Measurements from ENCODE around the gene MATN4. TPM values are rescaled to one million over a fixed set of nuclear protein-coding genes. Genes with fewer than 3 reads are reported as not detected.

Gene MATN4
- total and polyA plus RNA-seq, 4 donors: 0.14 to 0.49 (median 0.35) TPM

GRCh38 chr20:45339799-45340198 is 31.7 kb upstream of the MATN4 start:
- H3K27ac ChIP-seq (ENCODE audit: low read depth in 1 of 2, low read length in 1 of 2): peak overlapping the region; percentile 84 to 89

DNA sequence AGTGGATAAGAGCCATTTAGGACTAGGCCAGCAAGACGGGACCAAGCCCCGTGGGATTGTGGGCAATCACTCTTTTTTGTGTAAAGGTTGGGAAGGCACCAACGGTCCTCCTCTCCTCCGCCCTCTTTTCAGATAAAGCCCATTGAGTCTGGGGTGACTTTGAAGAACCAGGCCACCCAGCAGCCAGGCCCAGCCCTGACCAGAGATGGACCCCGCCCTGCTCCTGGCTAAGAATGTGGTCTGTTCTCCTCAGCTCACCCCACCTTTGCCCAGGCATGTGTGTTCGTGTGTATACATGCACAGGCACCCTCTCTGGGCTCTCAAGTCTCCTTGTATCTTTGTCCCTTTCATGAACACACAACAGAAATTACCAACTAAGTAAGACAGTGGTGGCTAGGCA is 31.0 kb upstream of the MATN4 start:
- WGBS, 2 donors: 76 to 91% methylated on average over 6 of the region's 6 CpGs
- H3K36me3 ChIP-seq (ENCODE audit: control insufficient read depth in 4 of 4, insufficient read depth in 4 of 4, low read length in 4 of 4): peaks cover 0 to 15% (median 8%) of the 10 kb centered on the region in 4 donors
- no peaks in the 10 kb centered on the region for H3K9me3 ChIP-seq (ENCODE audit: control insufficient read depth in 4 of 4, insufficient read depth in 3 of 4, low read length in 3 of 4)
- H3K27me3 ChIP-seq (ENCODE audit: control insufficient read depth in 3 of 3, insufficient read depth in 3 of 3, low read length in 2 of 3): no peaks in the 10 kb centered on the region
- ATAC-seq (ENCODE audit: insufficient read depth, low FRiP score) (no peak), DNase-seq (no peak)
- peak overlapping the region; percentile 84 to 89 for H3K27ac ChIP-seq (ENCODE audit: low read depth in 1 of 2, low read length in 1 of 2)
- no peak overlapping the region for H3K4me3 ChIP-seq
- no peak overlapping the region for H3K9ac ChIP-seq (ENCODE audit: insufficient read depth in 1 of 2, low read length in 2 of 2)
- TF ChIP-seq, protein P1, sequence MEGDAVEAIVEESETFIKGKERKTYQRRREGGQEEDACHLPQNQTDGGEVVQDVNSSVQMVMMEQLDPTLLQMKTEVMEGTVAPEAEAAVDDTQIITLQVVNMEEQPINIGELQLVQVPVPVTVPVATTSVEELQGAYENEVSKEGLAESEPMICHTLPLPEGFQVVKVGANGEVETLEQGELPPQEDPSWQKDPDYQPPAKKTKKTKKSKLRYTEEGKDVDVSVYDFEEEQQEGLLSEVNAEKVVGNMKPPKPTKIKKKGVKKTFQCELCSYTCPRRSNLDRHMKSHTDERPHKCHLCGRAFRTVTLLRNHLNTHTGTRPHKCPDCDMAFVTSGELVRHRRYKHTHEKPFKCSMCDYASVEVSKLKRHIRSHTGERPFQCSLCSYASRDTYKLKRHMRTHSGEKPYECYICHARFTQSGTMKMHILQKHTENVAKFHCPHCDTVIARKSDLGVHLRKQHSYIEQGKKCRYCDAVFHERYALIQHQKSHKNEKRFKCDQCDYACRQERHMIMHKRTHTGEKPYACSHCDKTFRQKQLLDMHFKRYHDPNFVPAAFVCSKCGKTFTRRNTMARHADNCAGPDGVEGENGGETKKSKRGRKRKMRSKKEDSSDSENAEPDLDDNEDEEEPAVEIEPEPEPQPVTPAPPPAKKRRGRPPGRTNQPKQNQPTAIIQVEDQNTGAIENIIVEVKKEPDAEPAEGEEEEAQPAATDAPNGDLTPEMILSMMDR (IDR thresholded peaks at IDR 0.05; ENCODE audit: control extremely low read depth, extremely low read depth): no peak
- H3K4me1 ChIP-seq (ENCODE audit: control insufficient read depth in 5 of 5, insufficient read depth in 5 of 5, low read length in 5 of 5): peaks cover 3 to 33% (median 16%) of the 10 kb centered on the region in 5 donors

More at GRCh38 chr20:45339799-45340198, 31.7 kb upstream of the MATN4 start:
- DNase-seq (no peak), ATAC-seq (ENCODE audit: insufficient read depth, low FRiP score) (no peak)
- TF ChIP-seq, protein P1 (IDR thresholded peaks at IDR 0.05; ENCODE audit: control extremely low read depth, extremely low read depth): no peak
- H3K9me3 ChIP-seq (ENCODE audit: control insufficient read depth in 4 of 4, insufficient read depth in 3 of 4, low read length in 3 of 4): no peaks in the 10 kb centered on the region
- peaks cover 0 to 13% (median 6%) of the 10 kb centered on the region in 4 donors for H3K36me3 ChIP-seq (ENCODE audit: control insufficient read depth in 4 of 4, insufficient read depth in 4 of 4, low read length in 4 of 4)
- H3K4me3 ChIP-seq: no peak overlapping the region
- peaks cover 3 to 38% (median 16%) of the 10 kb centered on the region in 5 donors for H3K4me1 ChIP-seq (ENCODE audit: control insufficient read depth in 5 of 5, insufficient read depth in 5 of 5, low read length in 5 of 5)
- 95 to 96% methylated on average over 2 of the region's 2 CpGs for WGBS, 2 donors
- H3K27me3 ChIP-seq (ENCODE audit: control insufficient read depth in 3 of 3, insufficient read depth in 3 of 3, low read length in 2 of 3): no peaks in the 10 kb centered on the region
- H3K9ac ChIP-seq (ENCODE audit: insufficient read depth in 1 of 2, low read length in 2 of 2): no peak overlapping the region

GRCh38 chr20:45338121-45339030 is 30.3 kb upstream of the MATN4 start:
- Histone ChIP-seq H3K9ac (ENCODE audit: insufficient read depth in 1 of 2, low read length in 2 of 2) (no peak overlapping the region), H3K4me1 (ENCODE audit: control insufficient read depth in 5 of 5, insufficient read depth in 5 of 5, low read length in 5 of 5) (peaks cover 3 to 30% (median 13%) of the 10 kb centered on the region in 5 donors), H3K27ac (ENCODE audit: low read depth in 1 of 2, low read length in 1 of 2) (peak overlapping the region; percentile 84 to 89), H3K9me3 (ENCODE audit: control insufficient read depth in 4 of 4, insufficient read depth in 3 of 4, low read length in 3 of 4) (no peaks in the 10 kb centered on the region), H3K4me3 (no peak overlapping the region), H3K27me3 (ENCODE audit: control insufficient read depth in 3 of 3, insufficient read depth in 3 of 3, low read length in 2 of 3) (no peaks in the 10 kb centered on the region), H3K36me3 (ENCODE audit: control insufficient read depth in 4 of 4, insufficient read depth in 4 of 4, low read length in 4 of 4) (peaks cover 0 to 15% (median 8%) of the 10 kb centered on the region in 4 donors)
- WGBS, 2 donors: 82 to 92% methylated on average over 11 of the region's 11 CpGs
- DNase-seq: no peak
- TF ChIP-seq, protein P1 (IDR thresholded peaks at IDR 0.05; ENCODE audit: control extremely low read depth, extremely low read depth): no peak
- ATAC-seq (ENCODE audit: insufficient read depth, low FRiP score): no peak
